ENCODE measurements around the gene SKP1.
"Not testable (repeated sequence)": the region's sequence is repeated elsewhere in the genome, so short reads cannot be mapped to it uniquely, and the experiment has no call there.

The SKP1 gene

GRCh38 chr5:134177369-134178095 lies 782 bp upstream of the SKP1 start:
- DNase-seq, result peak in 1 of 3 experiments; percentile 37

DNA sequence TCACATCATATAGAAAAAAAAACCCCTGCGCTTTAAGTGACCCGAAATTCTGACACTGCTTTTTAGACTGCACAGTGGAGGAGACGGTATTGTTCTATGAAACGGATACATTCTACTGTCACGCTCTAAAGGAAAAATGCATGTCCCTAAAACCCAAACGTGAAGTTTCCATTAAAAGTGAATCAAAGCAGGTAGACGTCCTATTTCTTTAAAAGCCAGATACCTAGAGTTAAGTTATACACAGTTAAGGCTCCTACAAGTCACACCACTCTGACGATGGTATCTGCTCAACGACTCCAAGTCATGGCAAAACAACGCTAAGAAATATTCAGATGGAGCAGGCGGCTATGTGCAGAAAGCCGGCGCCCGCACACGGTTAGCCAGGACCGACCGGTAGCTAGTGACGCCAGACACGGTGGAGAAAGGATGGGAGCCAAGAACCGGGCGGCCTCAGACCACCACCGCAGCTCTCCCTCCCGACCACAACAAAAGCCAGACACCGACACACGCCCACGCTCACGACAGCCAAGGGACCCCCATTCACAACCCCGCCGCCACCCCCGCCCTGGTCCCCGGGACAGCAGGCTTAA lies 734 bp downstream of the SKP1 start:
- peak in 1 of 3 experiments; percentile 47 for DNase-seq

DNA sequence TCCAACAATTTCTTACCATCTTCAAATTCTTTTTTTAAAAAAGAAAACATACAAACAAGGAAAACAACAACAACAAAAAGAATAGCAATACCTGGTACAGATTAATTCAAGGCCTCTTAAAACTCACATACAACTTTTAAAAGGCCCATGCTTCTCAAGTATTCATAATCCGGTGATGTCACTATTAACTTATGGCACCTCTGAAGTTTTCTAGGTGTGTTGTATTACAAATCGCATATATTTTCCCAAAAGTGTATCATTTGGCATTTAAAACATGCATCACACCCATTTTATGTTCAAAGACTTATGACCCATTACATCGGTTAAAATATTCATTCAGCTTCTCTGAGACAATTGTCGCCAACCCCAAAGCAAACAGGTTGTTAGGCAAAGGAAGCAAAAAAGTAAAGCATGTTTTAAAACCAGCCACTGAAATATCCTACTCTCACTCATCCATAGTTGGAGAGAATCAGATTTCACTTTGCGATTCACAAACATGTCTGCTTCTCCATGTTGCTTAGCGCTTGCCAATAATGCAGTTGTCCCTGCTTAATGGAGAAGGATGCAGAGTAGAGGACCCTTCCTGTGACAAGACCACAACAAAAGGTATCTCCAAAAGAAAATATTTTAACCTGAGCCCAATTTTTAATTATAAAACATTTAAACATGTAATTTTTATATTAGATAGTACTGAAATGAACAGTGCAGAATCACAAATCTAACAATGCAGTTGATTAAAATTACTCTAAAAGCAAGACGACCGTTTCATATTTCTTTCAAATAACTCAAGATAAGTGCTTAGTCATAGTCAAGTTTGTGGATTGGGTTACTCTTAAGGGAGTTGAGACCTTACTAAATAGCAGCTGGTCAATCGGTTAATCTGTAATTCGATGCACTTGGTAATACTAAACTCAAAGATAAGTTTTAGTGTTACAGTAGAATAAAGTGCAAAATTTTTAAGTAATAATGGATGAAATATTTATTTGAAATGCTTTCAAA lies 1.6 kb downstream of the SKP1 start:
- peak in 2 of 3 experiments; percentile 9 to 18 for DNase-seq

DNA sequence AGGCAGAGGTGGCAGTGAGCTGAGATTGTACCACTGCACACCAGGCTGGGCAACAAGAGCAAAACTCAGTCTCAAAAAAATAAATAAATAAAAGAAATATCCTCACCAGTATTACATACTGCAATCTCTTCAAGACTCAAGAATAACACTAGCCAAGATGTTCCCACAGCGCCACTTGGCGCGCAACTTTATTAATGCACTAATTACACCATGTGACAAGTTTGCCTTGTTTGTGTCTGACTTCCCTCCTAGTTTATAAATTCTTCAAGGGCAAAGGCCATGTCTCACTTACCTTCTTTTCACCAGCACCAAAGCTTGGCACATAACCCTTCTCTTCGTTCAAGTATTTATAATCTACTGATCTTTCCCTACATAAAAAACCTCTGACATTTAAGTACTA lies 4.8 kb downstream of the SKP1 start:
- DNase-seq, result no peak

GRCh38 chr5:134162592-134162991 lies 14.2 kb downstream of the SKP1 start:
- no peak for DNase-seq

- no peak for DNase-seq
Observed at GRCh38 chr5:134161513-134162395, 15.0 kb downstream of the SKP1 start.

- no peak for DNase-seq
Observed at GRCh38 chr5:134153657-134154056, 23.1 kb downstream of the SKP1 start.

- DNase-seq, result no peak
Observed at GRCh38 chr5:134153241-134153640, 23.5 kb downstream of the SKP1 start.

- not testable (repeated sequence) for DNase-seq
Observed at GRCh38 chr5:134152173-134152832, 24.4 kb downstream of the SKP1 start.

DNA sequence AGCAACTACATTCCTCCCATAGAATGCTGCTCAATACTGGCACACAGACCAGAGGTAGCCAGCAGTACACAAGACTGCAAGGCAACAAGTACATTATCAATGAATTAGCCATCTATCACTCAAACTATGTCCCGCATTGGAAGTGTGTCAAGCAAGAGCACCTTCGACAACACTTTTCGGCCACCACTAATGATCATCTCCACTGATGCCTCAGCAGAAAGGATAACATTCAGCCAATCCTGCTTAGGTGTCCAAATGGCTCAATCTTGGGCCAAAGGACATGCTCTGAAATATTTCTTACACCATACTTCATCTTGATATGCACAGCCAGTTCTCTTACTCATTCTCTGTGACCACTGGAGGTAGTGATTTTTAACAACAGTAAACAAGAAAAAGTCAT lies 25.0 kb downstream of the SKP1 start:
- no peak for DNase-seq

DNA sequence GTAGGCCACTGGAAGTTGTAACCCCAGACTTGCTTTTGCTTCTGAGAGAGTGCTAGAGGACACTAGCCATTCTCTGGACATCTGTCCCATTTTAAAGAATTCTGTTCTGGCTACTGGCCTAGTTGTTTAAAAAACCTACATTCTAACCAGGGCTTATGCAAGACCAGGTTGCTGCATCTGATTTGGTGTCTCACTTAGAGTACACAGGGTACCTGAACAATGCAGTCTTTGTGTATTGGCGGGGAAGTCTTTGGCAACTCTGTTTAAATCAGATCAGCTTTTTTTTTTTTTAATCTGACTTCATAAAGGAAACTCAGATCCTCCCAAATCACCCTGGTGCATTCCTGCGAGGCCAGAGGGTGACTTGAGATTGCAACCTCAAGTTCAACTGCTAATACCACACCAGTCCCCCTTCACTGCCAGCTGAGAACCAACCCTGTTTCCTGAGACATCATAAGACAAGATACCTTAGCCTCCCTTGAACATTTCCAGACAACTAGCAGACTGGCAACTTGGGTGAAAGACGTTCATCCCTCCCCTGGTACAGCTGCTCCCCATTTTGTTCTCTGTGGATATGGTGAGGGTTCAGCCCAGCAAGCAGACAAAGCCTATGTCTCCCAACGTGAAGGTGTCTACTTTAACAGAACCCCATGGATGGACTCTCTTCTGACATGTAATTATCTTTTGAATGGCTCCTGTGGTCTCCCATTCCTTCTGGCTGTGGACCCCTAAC lies 27.0 kb downstream of the SKP1 start:
- no peak for DNase-seq

DNA sequence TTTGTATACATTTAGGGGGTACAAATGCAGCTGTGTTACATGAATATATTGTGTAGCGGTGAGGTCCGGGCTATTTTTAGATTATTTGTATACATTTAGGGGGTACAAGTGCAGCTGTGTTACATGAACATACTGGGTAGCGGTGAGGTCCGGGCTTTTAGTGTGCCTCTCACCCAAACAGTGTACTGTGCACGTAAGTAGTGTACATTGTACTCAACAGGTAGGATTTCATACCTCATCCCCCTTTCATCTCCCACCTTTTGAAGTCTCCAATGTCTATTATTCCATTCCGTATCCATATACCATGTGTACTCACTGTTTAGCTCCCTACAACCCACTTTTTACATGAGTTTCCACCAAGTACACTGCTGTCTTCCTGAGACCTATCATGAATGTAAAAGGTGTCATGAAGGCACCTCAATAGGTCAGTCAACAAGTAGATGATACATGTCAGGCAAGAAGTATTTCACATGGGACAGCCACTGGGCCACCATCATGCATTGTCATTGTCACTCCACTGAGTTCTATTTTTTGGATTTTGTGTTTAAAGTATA lies 27.7 kb downstream of the SKP1 start:
- DNase-seq, result no peak

DNA sequence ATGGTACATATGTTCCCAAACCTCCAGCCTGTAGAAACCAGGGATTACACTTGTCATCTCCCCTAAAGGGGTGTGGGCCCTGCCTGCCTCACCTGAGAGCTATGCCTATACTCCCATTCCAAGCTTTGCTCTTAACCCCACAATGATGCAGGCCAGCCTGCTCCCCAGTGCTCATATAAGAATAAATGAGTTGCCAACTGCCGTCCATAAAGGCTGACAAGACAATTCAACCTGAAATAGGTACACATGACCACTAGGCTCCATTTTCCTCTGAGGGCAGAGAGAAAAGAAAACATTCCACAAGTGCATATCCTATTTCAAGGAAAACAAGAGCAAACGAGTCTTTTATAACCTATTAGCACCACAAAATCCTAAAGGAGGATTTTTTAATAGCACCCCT lies 28.4 kb downstream of the SKP1 start:
- no peak for DNase-seq

DNA sequence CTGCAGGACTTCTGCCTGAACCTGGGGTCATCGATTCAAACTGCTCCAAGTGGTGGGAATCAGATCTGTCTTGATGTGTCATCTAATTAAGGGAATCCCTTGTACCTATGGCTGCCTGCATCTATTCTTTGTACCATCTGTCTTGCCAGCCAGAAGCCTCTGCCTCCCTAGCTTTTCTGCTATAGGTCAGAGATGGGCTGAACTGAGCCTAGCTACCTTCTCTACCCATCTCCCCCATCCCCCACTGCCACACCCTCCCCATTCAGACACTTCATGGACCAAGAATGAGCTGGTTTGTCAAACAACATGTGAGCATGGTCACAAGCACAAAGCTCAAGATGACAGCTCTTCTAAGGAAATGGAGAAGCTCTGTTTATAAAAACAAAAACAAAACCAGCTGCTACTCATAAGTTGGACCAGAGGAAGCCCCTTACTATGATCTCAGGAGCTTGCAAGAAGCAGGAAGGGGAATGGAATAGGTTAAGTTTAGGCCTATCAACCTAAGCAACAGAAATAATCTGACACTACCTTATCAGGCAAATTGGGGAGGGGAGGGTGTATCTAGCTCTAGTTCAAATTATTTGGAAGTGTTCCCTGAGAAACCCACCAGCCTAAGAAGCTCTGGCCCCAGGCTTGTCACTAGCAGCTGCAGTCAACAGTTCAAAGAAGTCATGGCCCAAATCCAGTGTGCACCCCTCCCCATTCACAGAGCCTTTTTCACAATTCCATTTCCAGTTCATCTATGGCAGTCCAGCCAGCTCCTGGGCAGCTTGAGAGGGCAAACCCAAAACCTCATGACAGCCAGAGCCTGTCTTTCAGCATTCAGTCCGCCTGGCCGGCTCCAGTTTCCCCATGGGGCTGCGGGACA lies 29.9 kb downstream of the SKP1 start:
- DNase-seq, result no peak

DNA sequence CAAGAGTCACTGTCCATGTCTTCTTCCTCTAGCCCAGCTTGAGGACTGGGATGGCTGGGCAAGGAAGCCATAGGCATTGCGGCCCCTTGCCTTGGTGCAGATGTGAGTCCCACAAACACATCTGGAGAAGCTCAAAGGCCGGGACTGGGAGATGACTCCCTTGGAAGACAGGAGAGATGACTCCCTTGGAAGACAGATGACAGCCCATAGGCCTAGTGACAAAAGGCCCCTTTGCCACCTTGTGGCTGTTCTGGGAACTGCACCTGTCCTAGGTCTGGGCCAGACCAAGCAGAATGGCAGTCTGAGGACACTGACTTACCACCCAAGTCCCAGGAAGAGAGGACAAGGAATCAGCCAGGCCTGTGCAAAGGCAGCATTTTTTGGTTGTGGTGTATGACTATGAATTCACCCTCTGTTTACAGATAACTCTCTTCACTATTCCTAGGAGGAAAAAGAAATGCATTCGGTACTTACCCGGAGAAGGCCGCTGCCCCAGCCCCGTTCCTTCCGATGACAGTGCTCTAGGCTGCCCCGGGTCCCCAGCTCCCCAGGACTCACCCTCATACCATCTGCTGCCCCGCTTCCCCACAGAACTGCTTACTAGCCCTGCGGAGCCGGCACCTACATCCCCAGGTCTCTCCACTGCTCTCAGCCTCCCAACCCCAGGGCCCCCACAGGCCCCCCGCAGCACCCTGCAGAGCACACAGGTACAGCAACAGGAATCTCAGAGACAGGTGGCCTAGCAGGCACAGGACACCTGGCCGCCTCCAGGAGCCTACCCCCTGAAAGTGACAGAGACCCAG lies 30.8 kb downstream of the SKP1 start:
- DNase-seq, result peak; percentile 23 to 61 (median 56)

DNA sequence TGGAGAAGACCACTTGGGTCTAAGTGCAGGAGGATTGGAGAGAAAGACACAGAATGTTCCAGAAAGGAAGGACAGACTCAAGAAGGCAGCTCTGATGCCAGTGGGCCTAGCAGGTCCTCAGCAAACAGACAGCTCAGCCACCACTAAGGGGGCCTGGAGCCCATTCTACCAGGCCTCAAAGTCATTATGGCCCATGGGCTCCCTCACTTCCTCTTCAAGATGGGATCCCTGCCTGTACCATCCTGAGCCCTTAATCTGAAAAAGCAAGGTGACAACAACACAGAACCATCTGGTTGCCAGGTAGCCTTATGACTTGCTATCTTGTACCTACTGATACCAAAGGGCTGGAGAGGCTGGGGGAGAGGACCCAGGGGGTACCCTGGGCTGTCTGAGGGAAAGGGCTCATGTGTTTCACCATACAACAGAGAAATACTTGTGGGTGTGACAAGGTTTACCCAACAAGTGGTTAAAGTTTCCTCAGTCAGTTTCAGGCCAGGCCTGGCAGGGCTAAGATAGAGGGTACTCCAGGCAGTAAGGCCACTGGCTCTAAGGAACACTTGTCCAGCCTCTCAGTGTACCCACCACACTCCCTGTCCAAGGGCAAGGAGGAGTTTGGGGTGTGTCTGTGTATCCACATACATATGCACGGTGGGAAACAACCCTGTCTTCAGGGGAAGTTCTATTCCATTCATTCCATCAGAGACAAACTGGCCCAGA lies 31.6 kb downstream of the SKP1 start:
- DNase-seq, result no peak

DNA sequence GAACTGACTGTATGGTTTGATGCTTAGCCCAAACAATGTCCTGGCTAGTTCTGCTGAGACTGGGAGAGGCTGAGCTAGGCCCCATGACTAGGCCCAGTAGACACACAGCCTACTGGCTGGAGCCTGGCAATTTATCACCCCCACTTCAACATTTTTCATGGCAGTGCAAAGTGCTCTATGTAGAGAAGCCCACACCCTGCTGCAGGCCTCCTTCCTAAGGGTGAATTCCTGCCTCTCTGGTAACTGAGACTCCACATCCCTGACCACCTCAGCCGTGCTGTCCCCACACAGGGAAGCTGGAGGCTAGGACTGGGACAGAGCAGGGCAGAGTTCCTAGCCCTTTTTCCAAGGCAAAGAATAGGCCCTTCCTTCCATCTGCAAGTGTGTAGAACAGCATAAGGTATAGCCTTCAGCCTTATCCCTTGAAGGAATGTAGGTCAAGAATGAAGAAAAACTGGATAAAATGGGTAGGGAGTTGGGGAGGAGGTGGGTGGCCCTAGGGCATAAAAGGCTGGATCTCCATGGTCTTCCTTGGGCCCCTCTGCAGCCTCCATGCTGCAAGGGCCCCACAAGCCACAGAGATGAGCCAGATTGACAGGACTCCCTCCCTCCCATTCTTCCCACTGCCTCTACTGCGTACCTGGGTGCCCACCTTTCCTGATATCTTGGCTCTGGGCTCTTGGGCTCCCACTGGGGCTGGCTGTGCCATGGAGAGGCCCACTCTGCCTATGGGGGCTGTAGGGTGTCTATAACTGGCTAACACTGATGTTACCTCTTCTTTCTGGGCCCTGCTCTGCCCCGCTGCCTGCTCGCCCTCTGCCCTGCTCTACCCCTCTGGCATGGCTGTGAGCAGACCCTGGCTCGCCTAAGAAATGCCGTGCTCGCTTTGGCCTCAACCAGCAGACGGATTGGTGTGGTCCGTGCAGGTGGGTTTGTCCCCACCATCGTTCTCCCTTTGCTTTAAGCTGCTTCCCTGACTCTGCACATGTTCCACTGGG lies 32.5 kb downstream of the SKP1 start:
- DNase-seq, result no peak

All from NCI-H1417 (cell line).